HepG2 (cell line): Measurements from ENCODE around the gene GLUL. TPM values are rescaled to one million over a fixed set of nuclear protein-coding genes. Genes with fewer than 3 reads are reported as not detected.

Experiments used
- BRF2 ChIP-seq: sonication (generic); formaldehyde crosslinking; IDR thresholded peaks from 2 replicates; pipeline ENCODE4 v1.8.1; 2022; ENCODE audit warnings: mild to moderate bottlenecking, missing genetic modification reagents
- FOXP1 ChIP-seq, 2 experiments: fragments of 450-650 bp in 1 of 2; IDR thresholded peaks; 2 replicates each; pipeline ENCODE4 v1.6.1; 2017 to 2018; ENCODE audit warnings: antibody characterized with exemption in 1 of 2
- GMEB2 ChIP-seq: IDR thresholded peaks from 2 replicates; pipeline ENCODE4 v1.6.1; 2016; ENCODE audit warnings: missing biosample characterization, missing genetic modification reagents, low read depth
- GTF2F1 ChIP-seq: fragments of 150-350 bp; IDR thresholded peaks from 2 replicates; pipeline ENCODE4 v1.6.1; 2014; ENCODE audit warnings: low read length
- KDM3A ChIP-seq: IDR thresholded peaks from 2 replicates; pipeline ENCODE4 v1.6.1; 2018; ENCODE audit warnings: low read depth, missing compliant biosample characterization
- KDM5B ChIP-seq: sonication (generic); formaldehyde crosslinking; IDR thresholded peaks from 2 replicates; pipeline ENCODE4 v1.4.0; 2020; ENCODE audit warnings: missing genetic modification reagents, mild to moderate bottlenecking, borderline replicate concordance
- MXD1 ChIP-seq: sonication (generic); formaldehyde crosslinking; IDR thresholded peaks from 2 replicates; pipeline ENCODE4 v1.4.0; 2020; ENCODE audit warnings: mild to moderate bottlenecking, missing genetic modification reagents
- NFE2 ChIP-seq: sonication (generic); formaldehyde crosslinking; IDR thresholded peaks from 2 replicates; pipeline ENCODE4 v1.4.0; 2020; ENCODE audit warnings: missing genetic modification reagents
- RBFOX2 ChIP-seq: fragments of 200-400 bp; formaldehyde crosslinking; IDR thresholded peaks from 2 replicates; pipeline ENCODE4 v1.6.1; 2017; ENCODE audit warnings: low read depth, mild to moderate bottlenecking, low read length
- SNAPC2 ChIP-seq: sonication (generic); formaldehyde crosslinking; IDR thresholded peaks from 2 replicates; pipeline ENCODE4 v1.8.1; 2022; ENCODE audit warnings: mild to moderate bottlenecking, missing genetic modification reagents
- SNAPC4 ChIP-seq: sonication (generic); formaldehyde crosslinking; IDR thresholded peaks from 2 replicates; pipeline ENCODE4 v1.4.0; 2020; ENCODE audit warnings: mild to moderate bottlenecking, missing genetic modification reagents
- TBP ChIP-seq: sonication (generic); formaldehyde crosslinking; IDR thresholded peaks from 2 replicates; pipeline ENCODE4 v1.5.0; 2020; ENCODE audit warnings: missing genetic modification reagents
- TFAP4 ChIP-seq: sonication (generic); IDR thresholded peaks from 2 replicates; pipeline ENCODE4 v1.6.1; 2016; ENCODE audit warnings: low read depth, borderline replicate concordance
- ZFP90 ChIP-seq: sonication (generic); formaldehyde crosslinking; IDR thresholded peaks from 2 replicates; pipeline ENCODE4 v1.8.0; 2022; ENCODE audit warnings: missing genetic modification reagents, mild to moderate bottlenecking, inconsistent platforms, borderline replicate concordance
- ZNF10 ChIP-seq: sonication (generic); formaldehyde crosslinking; IDR thresholded peaks from 2 replicates; pipeline ENCODE4 v1.4.0; 2020; ENCODE audit warnings: mild to moderate bottlenecking, low read depth, missing genetic modification reagents, borderline replicate concordance
- ZNF234 ChIP-seq: sonication (generic); formaldehyde crosslinking; conservative IDR thresholded peaks from 2 replicates; pipeline ENCODE4 v1.5.1; 2020; ENCODE audit warnings: mild to moderate bottlenecking, missing genetic modification reagents
- ZNF619 ChIP-seq: sonication (generic); formaldehyde crosslinking; IDR thresholded peaks from 2 replicates; pipeline ENCODE4 v1.4.0; 2020; ENCODE audit warnings: mild to moderate bottlenecking, missing genetic modification reagents
- ZNF75D ChIP-seq: sonication (generic); formaldehyde crosslinking; IDR thresholded peaks from 2 replicates; pipeline ENCODE4 v1.8.1; 2023; ENCODE audit warnings: missing genetic modification reagents, mild to moderate bottlenecking, borderline replicate concordance
- polyA plus RNA-seq, 8 experiments: library from polyadenylated mRNA; depleted of rRNA in 3 of 8; stranded (reverse) in 7 of 8; unstranded in 1 of 8; fragments of >200 nt; fragmentation: Illumina TruSeq in 4 of 8; extraction: Trizol in 4 of 8; gene quantifications; 2 replicates each; pipeline versions ENCODE4 v1.2.1 to v1.2.3, GENCODE V29; 2011 to 2016; ENCODE audit warnings: low read depth in 4 of 8, missing spikeins in 1 of 8, mixed read lengths in 1 of 8; ENCODE audit not compliant: insufficient read depth in 1 of 8
- total RNA-seq, 5 experiments: library from RNA; depleted of rRNA; stranded (reverse); fragments of >200 nt; fragmentation: Illumina TruSeq; extraction: Trizol; gene quantifications; 2 replicates each; pipeline ENCODE4 v1.2.3, GENCODE V29; 2016; ENCODE audit warnings: low read depth in 1 of 5

GLUL gene
- total and polyA plus RNA-seq, 2 of the 13 experiments (the other 11 are each of a cell fraction or from before 2014, with no cell fraction given): 423 to 827 TPM

GRCh38 chr1:182391362-182392049, at the start of gene GLUL (continued):
- no peak for TF ChIP-seq GMEB2 (CRISPR knock-in tag)
- no peak; the same call in none of the 2 replicates for TF ChIP-seq ZNF234 (CRISPR knock-in tag)
- no peak for TF ChIP-seq ZNF10
- TF ChIP-seq TBP (CRISPR knock-in tag): no peak
- no peak for TF ChIP-seq NFE2 (CRISPR knock-in tag)
- TF ChIP-seq ZNF619: no peak
- peak; percentile 83; the same call in 1 of the 2 replicates for TF ChIP-seq MXD1
- TF ChIP-seq ZFP90 (CRISPR knock-in tag): no peak; the same call in none of the 2 replicates
- no peak for TF ChIP-seq FOXP1 (IDR thresholded peaks at IDR 0.05)
- no peak for TF ChIP-seq FOXP1 (CRISPR knock-in tag; IDR thresholded peaks at IDR 0.05)
- peak; percentile 88; the same call in 1 of the 2 replicates for TF ChIP-seq TFAP4
- TF ChIP-seq SNAPC4: no peak
- no peak for TF ChIP-seq SNAPC2 (CRISPR knock-in tag)
- TF ChIP-seq KDM5B (CRISPR knock-in tag): peak; percentile 92
- TF ChIP-seq GTF2F1: peak; percentile 92
- TF ChIP-seq ZNF75D (CRISPR knock-in tag): peak; percentile 75; the same call in 1 of the 2 replicates
- no peak for TF ChIP-seq KDM3A
- no peak; the same call in 1 of the 2 replicates for TF ChIP-seq BRF2
- TF ChIP-seq RBFOX2: peak; percentile 100
